ENCODE results near the gene TMEM201. TPM values are rescaled to one million over a fixed set of nuclear protein-coding genes. Genes with fewer than 3 reads are reported as not detected.

The TMEM201 gene
- total and polyA plus RNA-seq, 9 donors: 1.6 to 20.8 (median 15.6) TPM

GRCh38 chr1:9663257-9663656, 74.5 kb downstream of the TMEM201 start:
- Histone ChIP-seq H3K27ac (no peak overlapping the region), H3K4me3 (no peak overlapping the region), H3K27me3 (no peaks in the 10 kb centered on the region), H3K4me1 (ENCODE audit: insufficient read depth) (no peaks in the 10 kb centered on the region), H3K9me3 (no peaks in the 10 kb centered on the region), H3K36me3 (no peaks in the 10 kb centered on the region)
- intact Hi-C loops (cut with DNase I): no loop called here
- no peak for TF ChIP-seq CTCF (IDR thresholded peaks at IDR 0.05)
- no peak for TF ChIP-seq POLR2A (IDR thresholded peaks at IDR 0.05)
- TF ChIP-seq EP300 (IDR thresholded peaks at IDR 0.05): no peak
- 82 to 89% (median 87%) methylated on average over 6 of the region's 6 CpGs for WGBS, 3 donors
- no peak for DNase-seq

Other genes with a start within 250 kb of the TMEM201 start
- 1 to 10 TPM; 1.3 to 5.9 (median 4.2) TPM for gene SLC25A33, start 49.4 kb upstream of the TMEM201 start, total RNA-seq
- gene SLC25A33, start 49.4 kb upstream of the TMEM201 start, polyA plus RNA-seq: 1 to 10 TPM; 2.2 to 3.9 TPM
- 1 to 10 TPM; 4.2 to 9.2 (median 8.3) TPM for gene PIK3CD, start 62.8 kb downstream of the TMEM201 start, total RNA-seq
- gene PIK3CD, start 62.8 kb downstream of the TMEM201 start, polyA plus RNA-seq: 1 to 10 TPM; 3.7 to 6.7 TPM
- gene CLSTN1, start 235.1 kb downstream of the TMEM201 start, total RNA-seq: 100 to 1,000 TPM in 5 of 7 donors, 10 to 100 TPM in 2; 70.5 to 145 (median 119) TPM
- 100 to 1,000 TPM in 1 of 2 donors, 10 to 100 TPM in 1; 84.3 to 110 TPM for gene CLSTN1, start 235.1 kb downstream of the TMEM201 start, polyA plus RNA-seq

All from ovary (tissue), 9 donors.